ENCODE measurements around the gene AMER3.

- TF ChIP-seq EZH2phosphoT487 (IDR thresholded peaks at IDR 0.05; ENCODE audit: insufficient read depth, low read depth) (no peak), EZH2 (IDR thresholded peaks at IDR 0.05; ENCODE audit: insufficient read depth, poor library complexity, severe bottlenecking) (no peak)
These were observed 7.6 kb downstream of the AMER3 start for GRCh38 chr2:130762910-130763385.
